HG02981 (cell line): Measurements from ENCODE around the gene APCDD1L.
"Not testable (repeated sequence)": the region's sequence is repeated elsewhere in the genome, so short reads cannot be mapped to it uniquely, and the experiment has no call there.

Experiments used
- ATAC-seq: cut with Tn5 transposase; IDR thresholded peaks from one replicate; pipeline ENCODE4 v1.9.1; 2021; ENCODE audit warnings: mild to moderate bottlenecking, moderate library complexity; ENCODE audit not compliant: unreplicated experiment

APCDD1L gene

DNA sequence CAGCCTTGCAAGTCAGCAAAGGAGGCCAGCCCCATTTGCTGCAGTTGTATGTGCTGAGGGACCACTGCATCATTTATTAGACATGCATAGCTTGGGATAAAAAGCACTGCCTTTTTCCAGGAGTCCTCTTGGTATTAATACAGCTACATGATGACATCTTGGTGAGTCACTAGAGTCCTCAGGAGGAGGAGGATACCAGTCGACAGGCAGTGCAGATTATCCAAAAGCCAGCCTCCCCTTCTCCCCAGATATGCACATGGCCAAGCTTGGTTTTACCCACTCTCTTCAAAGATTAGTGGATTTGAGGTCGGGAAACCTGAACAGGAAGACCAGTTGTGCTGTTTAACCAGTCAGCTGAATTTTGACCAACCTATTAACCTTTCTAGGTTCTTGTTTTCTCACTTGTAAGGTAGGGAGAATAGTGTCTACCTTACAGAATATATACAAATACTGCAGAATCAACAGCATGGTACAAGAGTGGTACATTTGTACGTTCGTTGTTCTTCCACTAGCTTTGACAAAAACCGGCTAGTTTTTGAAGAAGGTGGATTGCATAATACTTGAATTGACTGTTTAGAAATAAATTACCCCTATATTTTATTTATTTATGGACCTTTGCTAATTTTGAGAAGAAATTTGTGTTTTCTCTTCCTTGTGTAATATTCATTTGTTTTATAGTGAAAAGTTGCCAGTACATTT lies 94.3 kb downstream of the APCDD1L start:
- ATAC-seq = no peak

DNA sequence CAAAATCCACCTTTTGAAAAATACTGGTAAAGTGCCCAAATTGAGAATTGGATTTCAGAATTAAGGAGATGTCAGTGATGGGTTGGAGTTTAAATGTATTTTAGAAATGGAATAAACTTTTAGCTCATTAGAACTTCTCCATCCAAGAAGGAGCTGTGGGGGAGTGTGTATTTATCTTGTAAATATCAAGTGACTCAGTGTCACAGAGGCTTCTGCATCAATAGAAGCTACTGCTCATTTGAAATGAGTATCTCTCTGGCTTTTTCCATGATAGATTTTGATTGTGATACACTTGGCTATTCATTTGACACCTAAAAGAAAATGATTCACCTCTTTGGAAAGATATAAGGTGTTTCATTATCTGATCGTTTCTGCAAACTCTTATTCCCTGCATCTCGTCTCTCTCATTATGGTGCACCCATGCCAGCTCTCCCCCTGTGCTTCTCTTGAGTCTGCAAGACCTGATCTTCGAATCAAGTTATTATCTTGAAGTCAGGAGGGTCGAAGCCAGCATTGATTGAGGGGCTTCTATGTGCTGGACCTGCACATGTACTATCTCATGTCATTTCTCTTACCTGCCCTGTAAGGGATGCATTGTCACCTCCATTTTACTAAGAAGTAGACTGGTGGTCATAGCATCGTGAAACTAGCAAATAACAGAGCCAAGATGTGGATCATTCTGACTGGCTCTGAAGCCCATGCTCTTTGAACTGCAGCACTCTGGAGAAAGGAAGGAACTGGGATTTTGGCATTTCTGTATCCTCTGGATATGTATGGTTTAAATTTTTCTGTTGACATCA lies 96.0 kb downstream of the APCDD1L start:
- ATAC-seq = no peak

DNA sequence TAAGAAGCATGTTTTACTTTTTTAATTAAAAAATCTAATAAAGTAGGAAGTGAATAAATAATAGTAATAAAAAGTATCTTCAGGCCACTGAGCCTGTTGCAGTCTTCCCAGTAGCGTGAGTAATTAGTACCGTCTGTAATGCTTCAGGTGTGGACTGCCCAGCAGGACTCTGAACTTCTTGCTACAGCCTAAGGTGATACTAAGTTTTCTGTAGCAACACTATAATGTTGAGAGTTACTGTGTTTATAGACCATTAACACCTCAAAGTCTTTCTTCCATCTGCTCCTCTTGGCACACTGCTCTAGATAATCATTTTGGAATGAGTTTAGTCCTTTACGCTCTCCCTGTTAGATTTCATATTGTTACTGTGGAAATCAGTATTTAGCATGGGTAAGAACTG lies 97.8 kb downstream of the APCDD1L start:
- no peak for ATAC-seq

DNA sequence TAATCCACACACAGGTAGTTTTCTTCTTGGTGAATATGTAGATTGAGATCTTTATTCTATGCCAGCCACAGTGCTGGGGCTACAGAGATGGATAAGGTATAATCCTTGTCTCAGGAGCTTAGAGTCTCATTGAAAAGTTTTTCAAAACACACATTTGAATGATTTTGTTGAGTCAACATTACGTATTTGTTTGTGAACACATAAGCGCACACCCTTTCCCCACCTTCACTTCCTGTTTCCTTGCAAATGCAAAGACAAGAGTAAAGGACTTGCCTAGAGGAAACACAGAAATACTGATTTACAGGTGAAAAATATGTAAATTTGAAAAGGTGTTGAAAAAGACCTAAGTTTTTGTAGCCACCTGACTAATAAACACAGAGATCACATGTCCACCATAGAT lies 98.4 kb downstream of the APCDD1L start:
- ATAC-seq = no peak

DNA sequence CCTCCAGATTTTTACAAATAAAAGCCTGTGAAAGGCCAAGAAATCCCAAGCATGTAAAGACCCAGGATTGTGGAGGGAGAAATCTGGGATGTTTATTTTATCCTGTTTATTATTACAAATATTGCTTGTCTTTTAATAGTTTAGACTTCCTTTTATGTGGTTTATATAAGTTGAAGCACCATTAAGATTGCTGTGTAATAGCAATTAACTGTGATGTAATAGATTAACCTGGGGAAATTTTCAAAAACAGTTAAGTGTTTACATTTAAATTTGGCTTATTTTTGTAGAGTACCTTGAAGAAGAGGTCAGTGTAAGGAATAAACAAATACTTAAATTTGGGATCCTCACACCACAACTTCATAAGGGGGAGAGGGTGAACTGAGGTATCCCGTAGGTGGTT lies 99.1 kb downstream of the APCDD1L start:
- ATAC-seq = no peak

DNA sequence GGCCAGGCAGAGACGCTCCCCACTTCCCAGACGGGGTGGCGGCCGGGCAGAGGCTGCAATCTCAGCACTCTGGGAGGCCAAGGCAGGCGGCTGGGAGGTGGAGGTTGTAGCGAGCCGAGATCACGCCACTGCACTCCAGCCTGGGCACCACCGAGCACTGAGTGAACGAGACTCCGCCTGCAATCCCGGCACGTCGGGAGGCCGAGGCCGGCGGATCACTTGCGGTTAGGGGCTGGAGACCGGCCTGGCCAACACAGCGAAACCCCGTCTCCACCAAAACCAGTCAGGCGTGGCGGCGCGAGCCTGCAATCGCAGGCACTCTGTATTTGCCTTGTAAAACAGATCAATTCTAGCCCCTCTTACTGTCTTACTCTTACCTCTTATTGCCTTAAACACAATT lies 100.4 kb downstream of the APCDD1L start:
- not testable (repeated sequence) for ATAC-seq

DNA sequence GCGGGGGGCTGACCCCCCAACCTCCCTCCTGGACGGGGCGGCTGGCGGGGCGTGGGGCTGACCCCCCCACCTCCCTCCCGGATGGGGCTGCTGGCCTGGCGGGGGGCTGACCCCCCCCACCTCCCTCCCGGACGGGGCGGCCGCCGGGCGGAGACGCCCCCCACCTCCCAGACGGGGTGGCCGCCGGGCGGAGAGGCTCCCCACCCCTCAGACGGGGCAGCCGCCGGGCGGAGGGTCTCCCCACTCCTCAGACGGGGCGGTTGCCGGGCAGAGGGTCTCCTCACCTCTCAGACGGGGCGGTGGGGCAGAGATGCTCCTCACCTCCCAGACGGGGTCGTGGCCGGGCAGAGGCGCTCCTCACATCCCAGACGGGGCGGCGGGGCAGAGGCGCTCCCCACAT lies 101.0 kb downstream of the APCDD1L start:
- not testable (repeated sequence) for ATAC-seq
